NT2/D1 (cell line): ENCODE measurements around the gene AUP1.

Source experiments
- DNase-seq: peaks from one replicate; pipeline ENCODE4 v3.0.0-alpha.2; 2011; ENCODE audit warnings: low read depth, low spot score
- H3K27me3 ChIP-seq: 2 replicates; pipeline ENCODE4 v1.6.0; 2011; ENCODE audit warnings: mild to moderate bottlenecking; ENCODE audit not compliant: insufficient read length, insufficient read depth
- H3K36me3 ChIP-seq: 2 replicates; pipeline ENCODE4 v1.6.1; 2011; ENCODE audit warnings: mild to moderate bottlenecking, low read length, mixed read lengths; ENCODE audit not compliant: insufficient read depth, insufficient read length
- H3K4me1 ChIP-seq: 2 replicates; pipeline ENCODE4 v1.5.1; 2011; ENCODE audit not compliant: insufficient read depth, insufficient read length
- H3K4me3 ChIP-seq: 2 replicates; pipeline ENCODE4 v1.5.1; 2011; ENCODE audit warnings: low read depth; ENCODE audit not compliant: insufficient read length
- H3K9ac ChIP-seq: 2 replicates; pipeline ENCODE4 v1.6.0; 2011; ENCODE audit warnings: low read depth; ENCODE audit not compliant: insufficient read length
- H3K9me3 ChIP-seq: 2 replicates; pipeline ENCODE4 v1.5.1; 2011; ENCODE audit warnings: mild to moderate bottlenecking, low read length; ENCODE audit not compliant: insufficient read depth
- SUZ12 ChIP-seq: IDR thresholded peaks from 2 replicates; pipeline ENCODE4 v1.6.1; 2011; ENCODE audit not compliant: insufficient read length, insufficient read depth; ENCODE audit errors: extremely low read depth
- YY1 ChIP-seq: IDR thresholded peaks from 2 replicates; pipeline ENCODE4 v1.6.1; 2011; ENCODE audit not compliant: insufficient read length, insufficient read depth
- ZNF274 ChIP-seq: IDR thresholded peaks from 2 replicates; pipeline ENCODE4 v1.6.1; 2011; ENCODE audit warnings: mild to moderate bottlenecking, low read depth, low read length

AUP1 gene

DNA sequence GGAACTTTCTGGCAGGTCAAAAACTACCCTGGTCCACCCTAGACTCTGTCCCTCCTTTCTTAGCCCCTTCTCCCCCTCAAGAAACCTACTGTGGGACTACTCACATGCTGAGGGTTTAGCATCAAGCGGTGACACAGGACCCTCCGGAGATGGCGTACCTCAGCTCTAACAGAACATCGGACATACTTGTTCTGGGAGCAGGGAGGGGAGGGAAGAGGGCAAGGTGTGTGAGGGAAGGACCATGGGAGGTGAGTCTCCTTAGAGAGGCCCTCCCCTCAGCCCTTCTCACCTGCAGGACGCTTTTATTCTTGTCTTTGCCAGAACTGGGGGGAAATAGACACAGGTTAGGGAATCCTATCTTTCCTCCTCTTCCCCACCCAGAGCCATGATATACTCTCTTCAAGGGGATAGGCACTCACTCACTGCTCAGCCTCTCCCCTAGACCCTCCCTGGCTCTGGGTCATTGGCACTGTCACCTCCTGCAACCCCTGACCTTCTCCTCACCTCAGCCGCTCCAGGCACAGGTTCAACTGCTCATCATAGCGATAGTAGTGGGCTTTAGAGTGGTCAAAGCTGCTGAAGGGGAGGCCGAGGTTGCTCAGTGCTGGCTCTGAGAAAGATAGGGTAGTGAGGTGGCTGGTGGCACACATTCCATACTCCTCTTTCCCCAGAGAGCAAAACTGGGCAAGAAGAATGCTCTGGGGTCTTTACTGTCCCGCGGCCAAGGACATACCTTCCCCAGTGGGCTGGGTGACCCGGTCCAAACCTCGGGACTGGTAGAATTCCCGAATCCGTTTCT, 23.9 kb downstream of the AUP1 start:
- peaks cover 19% of the 10 kb centered on the region for H3K4me1 ChIP-seq
- H3K4me3 ChIP-seq = no peak overlapping the region

DNA sequence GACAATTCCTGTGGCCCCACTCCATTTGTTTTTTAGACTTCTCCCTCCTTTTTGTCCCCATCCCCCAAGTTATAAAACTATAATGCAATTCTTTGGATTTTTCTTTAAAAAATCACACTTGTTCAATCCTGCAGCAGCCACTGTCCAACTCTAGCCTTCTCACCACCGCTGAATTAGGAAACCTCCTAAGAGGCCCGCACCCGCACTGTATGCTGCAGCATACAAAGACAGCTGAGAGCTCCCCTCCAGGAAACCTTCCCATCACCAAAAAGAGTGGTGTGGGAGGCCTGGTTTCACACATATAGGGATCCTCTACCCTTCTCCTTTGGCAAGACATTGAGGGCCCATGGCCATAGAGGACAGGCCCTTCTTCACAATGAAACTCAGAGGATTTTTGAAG, 24.9 kb downstream of the AUP1 start:
- Histone ChIP-seq H3K9me3 (no peaks in the 10 kb centered on the region), H3K27me3 (peaks cover 48% of the 10 kb centered on the region), H3K9ac (no peak overlapping the region), H3K4me1 (peaks cover 22% of the 10 kb centered on the region), H3K36me3 (peaks cover 18% of the 10 kb centered on the region), H3K4me3 (no peak overlapping the region)
- no peak for DNase-seq
- TF ChIP-seq YY1 (no peak), ZNF274 (no peak)

More for the DNA sequence above, 23.9 kb downstream of the AUP1 start:
- Histone ChIP-seq H3K27me3 (peaks cover 42% of the 10 kb centered on the region), H3K9ac (no peak overlapping the region), H3K36me3 (peaks cover 18% of the 10 kb centered on the region), H3K9me3 (no peaks in the 10 kb centered on the region)
- DNase-seq = no peak
- TF ChIP-seq YY1 (no peak), ZNF274 (no peak)

DNA sequence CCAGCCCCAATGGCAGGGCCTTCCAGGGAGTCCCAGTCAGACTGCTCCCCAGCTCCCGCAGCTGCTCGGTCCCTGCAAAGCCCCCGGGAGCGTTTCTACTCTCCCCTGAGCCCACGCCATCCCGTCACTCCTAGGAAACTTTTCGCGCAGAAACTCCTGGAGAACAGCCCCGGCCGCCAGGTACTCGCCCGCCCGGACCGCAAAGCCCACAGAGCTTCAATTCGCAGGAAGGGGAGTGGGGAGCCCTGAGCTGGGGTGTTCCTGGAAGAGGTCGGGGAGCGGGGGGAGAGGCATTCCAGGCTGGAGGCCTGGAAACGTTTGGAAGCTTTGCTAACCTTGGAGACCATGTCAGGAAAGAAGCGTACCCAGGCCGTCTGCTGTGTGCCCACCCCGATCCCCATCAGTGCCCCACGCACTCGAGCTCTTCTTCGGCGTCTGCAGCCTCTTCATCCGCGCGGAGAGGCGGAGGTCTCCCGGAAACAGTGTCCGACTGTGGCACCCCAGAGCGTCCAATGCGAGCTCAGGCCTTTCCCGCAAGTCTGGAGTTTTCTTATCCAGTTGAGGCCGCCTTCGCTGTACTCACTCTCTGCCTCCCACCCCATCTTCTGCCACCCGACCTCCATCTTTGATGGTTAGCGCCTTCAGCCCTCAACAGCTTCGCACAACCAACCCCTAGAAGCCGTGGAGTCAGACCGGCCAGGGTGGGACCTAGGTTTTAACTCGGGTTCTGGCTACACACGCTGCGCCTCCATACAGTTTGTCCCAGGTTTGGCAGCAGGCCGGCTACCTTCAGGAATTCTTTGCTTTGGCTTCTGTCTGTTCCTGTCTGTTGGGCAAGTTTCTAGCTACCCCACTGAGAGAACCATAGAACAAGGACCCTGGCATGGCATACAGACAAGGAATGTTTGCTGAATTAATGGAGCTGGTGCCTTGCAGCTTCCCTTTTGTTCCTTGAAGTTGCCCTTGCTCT, 25.7 kb downstream of the AUP1 start:
- no peak for TF ChIP-seq ZNF274
- no peak for TF ChIP-seq SUZ12
- no peak for TF ChIP-seq YY1
- Histone ChIP-seq H3K27me3 (peaks cover 56% of the 10 kb centered on the region), H3K9me3 (no peaks in the 10 kb centered on the region), H3K36me3 (peaks cover 18% of the 10 kb centered on the region), H3K4me3 (peak overlapping the region; percentile 57), H3K4me1 (peaks cover 23% of the 10 kb centered on the region), H3K9ac (peak overlapping the region; percentile 79)
- no peak for DNase-seq

DNA sequence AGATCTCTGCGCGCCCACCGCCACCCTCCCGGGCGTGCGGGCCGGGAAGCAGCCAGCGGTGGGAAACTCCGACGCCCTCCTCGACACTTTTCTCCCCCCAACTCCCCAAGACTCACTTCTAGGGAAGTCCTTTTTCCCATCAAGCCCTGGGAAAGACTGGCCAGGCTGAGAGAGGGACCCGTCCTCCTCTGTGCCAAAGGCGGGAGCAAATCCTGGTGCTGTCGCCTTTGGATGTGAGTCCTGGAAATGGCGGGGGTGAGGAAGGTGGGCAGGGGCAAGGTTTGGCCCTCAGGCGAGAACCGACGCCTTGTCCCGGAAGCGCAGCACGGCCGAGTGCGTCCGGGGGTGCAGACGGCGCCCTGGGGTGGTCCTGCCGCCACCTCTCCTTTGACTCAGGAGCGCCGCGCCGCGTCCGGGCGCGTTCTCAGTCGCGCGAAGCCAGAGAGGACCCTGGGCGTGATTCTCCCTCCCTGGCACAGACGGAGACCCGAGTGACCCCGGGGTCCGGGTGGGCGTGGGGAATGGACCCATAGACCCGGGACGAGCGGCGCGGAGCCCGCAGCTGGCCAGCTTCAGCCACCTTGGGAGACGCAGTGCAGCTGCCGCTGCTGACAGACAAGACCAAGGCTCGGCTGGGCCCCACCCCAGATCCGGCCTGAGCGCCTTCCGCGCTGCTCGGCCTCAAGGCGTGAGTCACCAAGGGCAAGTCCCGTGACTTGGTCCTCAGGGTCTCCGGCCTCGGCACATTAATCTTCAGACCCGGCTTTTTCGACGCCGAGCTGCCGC, 26.6 kb downstream of the AUP1 start:
- Histone ChIP-seq H3K9me3 (no peaks in the 10 kb centered on the region), H3K4me1 (peaks cover 28% of the 10 kb centered on the region), H3K9ac (peak overlapping the region; percentile 79), H3K36me3 (peaks cover 18% of the 10 kb centered on the region), H3K4me3 (peak overlapping the region; percentile 57), H3K27me3 (peaks cover 65% of the 10 kb centered on the region)
- TF ChIP-seq SUZ12 = no peak
- no peak for TF ChIP-seq YY1
- TF ChIP-seq ZNF274 = no peak
- DNase-seq = no peak

DNA sequence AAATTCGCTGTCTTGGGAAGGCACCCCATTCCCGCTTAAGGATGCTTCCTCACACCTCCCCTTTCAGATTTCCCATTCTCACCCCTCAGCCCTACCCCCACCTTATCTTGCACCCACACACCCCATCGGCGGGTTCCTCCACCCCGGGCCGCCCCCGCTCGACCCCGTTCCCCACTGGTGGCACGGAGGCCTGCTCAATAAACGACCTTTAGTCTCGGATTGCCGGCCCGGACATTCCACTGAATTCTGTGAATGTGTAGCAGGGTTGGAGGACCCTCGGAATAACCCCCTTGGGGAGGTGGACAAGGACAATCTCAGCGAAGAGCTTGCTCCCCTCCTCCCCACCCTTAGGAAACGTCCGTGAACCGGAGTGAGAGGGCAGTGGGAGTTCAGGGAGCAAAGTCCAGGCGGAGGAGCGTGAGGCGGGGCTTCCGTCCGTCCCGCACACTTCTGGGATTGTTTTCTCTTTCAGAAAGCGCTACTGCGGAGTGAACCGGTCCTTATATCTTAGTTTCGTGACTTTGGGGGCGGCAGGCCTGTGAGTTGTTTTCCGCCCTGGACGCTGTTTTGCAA, 27.3 kb downstream of the AUP1 start:
- Histone ChIP-seq H3K9ac (peak overlapping the region; percentile 79), H3K9me3 (no peaks in the 10 kb centered on the region), H3K27me3 (peaks cover 71% of the 10 kb centered on the region), H3K4me3 (peak overlapping the region; percentile 57), H3K4me1 (peaks cover 31% of the 10 kb centered on the region), H3K36me3 (peaks cover 18% of the 10 kb centered on the region)
- no peak for DNase-seq
- no peak for TF ChIP-seq SUZ12
- no peak for TF ChIP-seq YY1
- no peak for TF ChIP-seq ZNF274

DNA sequence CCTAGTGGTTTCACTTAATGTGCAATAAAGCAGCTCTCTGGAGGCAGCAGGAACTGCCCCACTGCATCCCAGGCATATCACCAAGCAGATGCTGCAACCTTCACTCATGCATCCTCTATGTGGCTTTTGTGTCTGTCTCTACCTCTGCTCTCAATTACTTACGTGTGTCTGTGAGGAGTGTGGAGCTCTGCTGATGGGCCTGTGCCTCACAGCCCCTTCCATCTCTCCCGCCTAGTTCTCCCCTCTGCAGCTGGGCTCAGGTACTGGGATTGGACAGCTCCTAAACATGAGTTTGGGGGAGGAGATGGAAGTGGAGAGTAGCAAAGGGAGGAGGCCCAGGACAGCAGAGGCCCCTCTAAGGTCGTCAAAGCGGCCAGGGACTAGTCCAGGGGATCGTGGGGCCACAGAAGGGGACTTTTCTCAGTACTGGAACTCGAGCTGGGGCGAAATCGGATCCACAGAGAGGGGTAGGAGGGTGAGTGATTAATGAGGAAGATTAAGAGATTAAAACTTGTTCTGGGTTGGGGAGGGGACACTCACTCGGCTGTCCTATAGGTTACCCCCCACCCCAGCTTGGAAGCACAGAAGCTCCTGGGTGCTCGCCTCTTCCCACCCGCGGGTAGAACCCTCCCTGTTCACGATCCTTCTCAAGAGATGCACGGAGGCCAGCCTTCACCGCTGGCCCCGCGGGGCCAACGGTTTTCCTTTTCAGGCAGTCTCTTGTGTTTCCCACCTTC, 28.0 kb downstream of the AUP1 start:
- Histone ChIP-seq H3K36me3 (peaks cover 16% of the 10 kb centered on the region), H3K9me3 (no peaks in the 10 kb centered on the region), H3K27me3 (peaks cover 79% of the 10 kb centered on the region), H3K4me3 (no peak overlapping the region), H3K9ac (no peak overlapping the region), H3K4me1 (peaks cover 31% of the 10 kb centered on the region)
- DNase-seq = no peak
- TF ChIP-seq YY1 (no peak), ZNF274 (no peak), SUZ12 (no peak)
